ENCODE data around the gene SEMA3B.
A peak's percentile ranks its signal among the peaks of the same experiment; 100 is the strongest.
"Not testable (repeated sequence)": the region's sequence is repeated elsewhere in the genome, so short reads cannot be mapped to it uniquely, and the experiment has no call there.

The SEMA3B gene

DNA sequence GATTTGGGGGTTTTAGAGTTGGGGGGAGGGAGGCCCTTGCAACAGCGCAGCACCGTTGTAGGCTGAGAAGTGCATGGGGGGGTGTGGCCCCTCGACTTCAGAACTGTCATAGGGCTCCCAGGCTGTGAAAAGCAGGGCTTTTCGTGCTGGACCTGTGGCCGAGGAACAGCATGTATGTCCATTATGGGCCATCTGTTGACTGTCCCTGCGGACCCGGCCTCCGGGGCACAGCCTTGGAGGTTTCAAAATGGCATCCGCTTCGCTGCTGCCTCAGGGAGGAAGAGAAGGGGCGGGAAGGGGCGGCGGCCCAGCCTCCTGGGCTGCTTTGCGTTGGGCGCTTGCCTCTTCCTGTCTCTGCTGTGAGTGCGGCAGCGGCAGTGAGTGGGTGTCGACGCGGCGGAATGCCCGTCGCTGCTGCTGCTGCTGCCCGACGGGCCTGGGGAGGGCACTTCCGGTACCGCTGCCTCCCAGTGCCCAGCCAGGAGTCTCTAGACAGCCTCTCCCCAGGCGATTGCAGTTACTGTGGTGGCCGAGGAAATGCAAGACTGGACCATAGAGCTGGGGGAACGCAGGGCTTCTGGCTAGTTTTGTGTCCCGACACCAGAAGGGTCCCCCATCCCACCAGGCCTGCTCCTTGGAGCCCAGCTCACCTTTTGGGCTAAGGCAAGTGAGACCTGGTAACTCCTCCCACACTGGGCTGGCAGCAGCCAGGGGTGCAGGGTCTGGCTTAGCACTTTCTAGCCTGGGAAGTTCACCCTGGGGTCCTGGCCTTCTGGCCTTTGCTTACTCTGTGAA lies 31.0 kb upstream of the SEMA3B start:
- peak; percentile 75 to 84 for DNase-seq (ENCODE audit: low read depth in 2 of 2)

DNA sequence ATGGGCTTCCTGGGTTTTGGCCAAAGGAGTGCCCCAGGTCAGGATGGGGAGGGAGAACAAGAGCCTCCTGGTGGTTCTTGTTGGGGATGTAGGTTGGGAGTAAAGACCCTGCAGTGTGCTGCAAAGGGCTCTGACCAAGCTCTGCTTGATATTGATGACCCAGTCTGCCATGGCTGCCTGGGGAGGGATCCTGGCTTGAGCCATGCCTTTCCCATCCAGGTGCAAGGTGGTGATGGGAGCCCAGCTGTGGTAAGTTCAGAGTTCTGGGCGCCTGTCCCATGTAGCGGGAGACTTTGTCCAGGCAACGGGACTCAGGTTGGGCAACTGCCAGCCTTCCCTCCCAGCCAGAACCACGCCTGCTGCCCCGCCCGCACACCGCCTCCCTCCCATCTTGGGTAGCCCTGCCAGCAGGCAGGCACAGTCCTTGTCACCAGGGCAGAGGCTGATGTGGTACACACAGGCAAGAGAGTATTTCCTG lies 30.4 kb upstream of the SEMA3B start:
- DNase-seq (ENCODE audit: low read depth in 2 of 2): no peak

DNA sequence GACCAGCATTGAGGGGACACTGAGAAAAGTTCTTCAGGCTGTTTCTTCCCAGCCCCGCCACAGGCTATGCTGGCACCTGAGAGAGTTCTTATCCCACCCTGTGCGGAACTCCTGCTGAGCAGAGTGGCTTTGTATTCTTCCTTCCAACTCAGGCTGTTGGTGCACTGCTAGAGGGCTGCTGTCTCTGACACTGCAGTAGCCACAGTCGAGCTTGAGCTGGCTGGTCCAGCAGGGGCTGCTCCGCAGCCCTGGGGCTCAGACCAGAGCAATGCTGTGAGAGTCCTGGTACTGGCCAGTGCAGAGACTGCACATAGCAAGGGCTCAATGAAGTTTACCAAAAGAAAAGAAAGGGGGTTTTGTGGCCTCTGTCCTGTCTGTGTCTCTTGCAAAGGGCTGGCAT lies 29.3 kb upstream of the SEMA3B start:
- DNase-seq (ENCODE audit: low read depth in 2 of 2): no peak

DNA sequence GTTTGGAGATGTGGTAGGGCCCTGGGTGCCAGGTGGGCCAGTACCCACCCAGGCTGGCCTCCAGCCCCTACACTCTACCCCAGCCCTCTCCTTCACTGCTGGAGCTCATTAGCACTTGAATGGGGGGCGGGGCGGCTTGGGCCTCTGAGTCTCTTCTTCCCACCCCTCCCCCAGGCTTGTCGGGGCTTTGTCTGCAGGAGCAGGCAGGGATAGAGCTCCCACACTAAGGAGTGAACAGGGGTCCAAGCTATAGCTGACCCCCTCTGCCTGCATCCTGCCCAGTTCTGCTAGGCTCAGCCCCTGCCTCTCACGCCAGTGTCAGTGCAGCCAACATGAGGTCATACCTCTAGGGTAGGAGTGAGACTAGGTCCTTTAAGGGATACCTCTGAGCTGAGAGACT lies 27.8 kb upstream of the SEMA3B start:
- DNase-seq (ENCODE audit: low read depth in 2 of 2): no peak

DNA sequence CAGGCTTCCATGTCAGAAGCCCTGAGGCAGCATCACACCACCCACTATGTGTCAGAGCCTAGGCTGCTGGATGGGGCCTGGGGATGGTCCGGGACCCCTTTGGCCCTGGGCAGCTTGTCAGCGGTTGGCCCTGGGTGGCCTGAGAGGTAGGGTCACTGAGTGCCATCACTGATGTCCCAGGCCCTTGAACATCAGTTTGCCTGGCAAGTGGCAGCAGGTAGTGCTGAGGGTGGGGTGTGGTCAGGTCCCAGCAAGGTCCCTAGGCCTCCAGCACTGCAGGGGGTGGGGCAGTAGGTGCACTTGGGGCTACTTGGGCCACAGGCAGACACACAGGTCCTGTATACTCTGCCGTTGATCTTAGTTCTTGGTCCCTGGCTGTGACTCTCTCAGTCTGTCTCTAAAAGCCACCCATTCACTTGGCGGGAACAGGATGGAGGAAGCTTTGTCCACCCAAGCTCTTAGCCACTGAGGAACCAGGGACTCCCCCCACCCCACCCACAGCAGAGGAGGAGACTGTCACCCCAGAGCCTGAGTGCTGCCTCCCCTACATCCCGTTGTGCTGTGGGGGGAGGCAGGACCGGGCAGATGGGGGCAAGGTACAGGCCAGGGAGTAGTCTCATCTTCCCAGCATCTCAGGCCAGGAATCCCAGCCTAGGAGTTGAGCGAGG lies 27.1 kb upstream of the SEMA3B start:
- DNase-seq (ENCODE audit: low read depth in 2 of 2): no peak

DNA sequence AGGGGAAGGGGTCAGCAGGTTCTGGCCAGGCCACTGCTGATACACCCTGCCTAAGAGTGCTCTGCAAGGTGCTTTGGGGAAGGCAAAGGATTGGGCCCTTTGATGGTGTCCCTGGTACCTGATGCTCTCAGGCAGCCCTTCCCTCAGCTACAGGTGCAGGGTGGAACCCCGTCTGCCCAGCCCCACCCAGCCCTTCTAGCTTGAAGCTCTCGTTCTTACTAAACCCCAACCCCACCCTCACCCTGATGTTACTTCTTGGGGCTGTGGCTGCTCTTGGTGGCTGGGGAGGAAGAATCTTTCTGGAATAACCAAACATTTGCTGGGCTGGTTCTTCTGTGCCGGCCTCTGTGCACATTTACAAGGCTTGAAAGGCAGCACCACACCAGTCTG lies 26.6 kb upstream of the SEMA3B start:
- DNase-seq (ENCODE audit: low read depth in 2 of 2): no peak

DNA sequence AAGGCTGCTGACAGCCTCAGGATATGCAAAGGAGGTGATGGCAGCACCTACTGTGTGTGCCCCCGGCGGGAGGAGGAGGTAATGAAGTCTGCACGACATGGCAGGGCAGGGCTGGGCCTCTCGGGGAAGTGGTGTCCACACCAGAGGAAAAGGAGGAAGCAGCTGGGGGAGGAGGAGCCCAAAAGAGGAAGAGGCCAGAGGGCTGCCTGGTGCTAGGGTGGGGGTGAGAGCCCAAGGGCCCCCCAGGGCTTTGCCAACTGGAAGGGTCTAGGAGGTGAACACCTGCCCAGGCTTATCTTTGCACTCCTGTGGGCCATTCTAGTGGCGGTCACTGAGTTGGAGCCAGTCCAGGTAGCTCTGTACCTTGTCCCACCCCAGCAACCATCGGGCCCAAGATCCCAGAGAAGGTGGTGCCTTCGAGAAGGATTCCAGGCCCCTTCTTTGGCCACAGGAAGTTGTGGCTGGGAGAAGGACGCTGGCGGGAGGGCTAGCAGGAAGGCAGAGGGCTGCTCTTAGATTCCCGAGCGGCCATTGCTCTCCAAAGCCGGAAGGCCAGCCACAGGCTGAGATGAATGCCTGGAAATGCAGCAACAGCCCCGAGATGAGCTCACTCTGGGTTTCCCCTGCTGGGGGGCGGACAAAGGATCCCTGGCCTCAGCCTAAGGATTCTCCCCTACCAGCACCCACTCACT lies 25.9 kb upstream of the SEMA3B start:
- peak in 1 of 2 experiments; percentile 34 for DNase-seq (ENCODE audit: low read depth in 2 of 2)

DNA sequence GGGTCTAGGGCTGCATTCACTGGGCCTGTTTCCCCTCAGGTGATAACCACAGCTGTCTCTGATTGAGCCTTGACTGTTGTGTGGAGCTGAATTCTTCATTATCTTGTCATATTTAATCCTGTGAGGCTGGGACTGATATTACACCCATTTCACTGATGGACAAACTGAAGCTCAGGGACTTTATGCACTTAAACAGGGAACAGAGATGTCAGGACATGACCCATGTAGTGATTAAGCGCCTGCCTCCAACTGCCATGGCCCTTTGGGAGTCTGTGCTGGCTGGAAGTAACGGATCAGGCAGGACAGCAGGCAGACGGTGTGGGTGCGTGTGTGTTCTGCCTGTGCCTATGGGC lies 25.4 kb upstream of the SEMA3B start:
- no peak for DNase-seq (ENCODE audit: low read depth in 2 of 2)

DNA sequence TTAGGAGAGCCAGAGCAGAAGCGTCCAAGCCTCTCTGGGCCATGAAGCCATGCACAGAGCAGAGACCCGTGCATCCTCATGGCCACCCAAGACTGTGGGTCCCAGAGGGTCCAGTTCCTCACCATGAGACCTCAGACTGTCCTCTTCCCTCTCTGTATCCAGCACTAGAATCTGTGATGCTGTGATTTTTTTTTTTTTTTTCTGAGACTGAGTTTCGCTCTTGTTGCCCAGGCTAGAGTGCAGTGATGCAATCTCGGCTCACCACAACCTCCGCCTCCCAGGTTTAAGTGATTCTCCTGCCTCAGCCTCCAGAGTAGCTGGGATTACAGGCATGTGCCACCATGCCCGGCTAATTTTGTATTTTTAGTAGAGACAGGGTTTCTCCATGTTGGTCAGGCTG lies 24.1 kb upstream of the SEMA3B start:
- DNase-seq (ENCODE audit: low read depth in 2 of 2): not testable (repeated sequence)

DNA sequence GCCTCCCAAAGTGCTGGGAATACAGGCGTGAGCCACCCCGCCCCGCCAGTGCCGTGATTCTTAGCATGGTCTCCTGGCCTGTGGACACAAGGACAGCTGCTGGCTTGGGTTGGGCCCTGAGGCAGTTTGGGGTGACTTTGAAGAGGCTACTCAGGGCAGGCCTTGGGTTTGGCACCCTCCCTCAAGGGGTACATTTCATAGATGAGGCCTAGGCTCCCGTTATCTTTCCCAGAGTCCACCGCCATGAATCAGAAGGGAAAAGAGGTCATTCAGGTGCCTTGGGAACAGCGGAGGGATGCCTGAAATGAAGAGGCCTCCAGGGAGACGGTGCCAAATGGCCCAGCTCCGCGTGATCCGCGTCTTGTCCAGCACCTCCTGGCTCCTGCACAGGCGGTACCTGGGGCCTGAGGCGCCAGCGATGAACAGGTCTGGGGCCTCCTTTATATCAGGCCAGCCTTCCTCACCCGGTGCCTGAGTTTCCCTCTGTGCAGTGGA lies 23.6 kb upstream of the SEMA3B start:
- no peak for DNase-seq (ENCODE audit: low read depth in 2 of 2)

DNA sequence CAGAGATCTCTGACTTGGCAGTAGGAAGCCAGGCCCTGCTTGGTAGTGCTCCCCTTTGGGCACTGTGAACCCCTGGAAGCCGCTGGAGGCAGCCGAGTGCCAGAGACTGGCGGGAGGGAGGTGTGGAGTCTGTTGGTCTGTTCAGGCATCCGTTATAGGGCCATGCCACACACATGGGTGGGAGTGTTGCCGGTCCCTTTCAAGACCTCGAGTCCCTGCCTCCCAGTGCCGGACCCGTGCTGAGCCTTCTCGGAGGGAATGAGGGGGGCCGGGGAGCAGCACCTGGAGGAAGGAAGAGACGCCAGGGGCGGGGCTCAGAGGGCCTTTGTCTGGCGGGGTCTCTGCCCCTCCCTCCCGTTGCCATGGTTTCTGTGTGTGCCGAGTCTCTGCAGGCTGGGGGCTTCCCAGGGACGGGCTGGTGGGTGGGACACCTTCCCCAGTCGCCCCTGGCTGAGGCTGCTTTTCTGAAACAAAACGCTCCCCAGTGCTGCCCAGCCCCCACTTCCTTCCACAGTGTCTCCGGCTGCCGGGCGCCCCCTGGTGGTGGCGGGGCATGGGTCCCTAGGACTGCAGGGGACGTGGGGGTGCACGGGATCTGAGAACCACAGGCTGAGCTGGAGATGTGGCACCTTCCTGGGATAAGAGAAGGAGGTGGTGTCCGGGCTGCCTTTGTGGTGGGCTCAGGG lies 23.0 kb upstream of the SEMA3B start:
- peak; percentile 84 to 97 for DNase-seq (ENCODE audit: low read depth in 2 of 2)

DNA sequence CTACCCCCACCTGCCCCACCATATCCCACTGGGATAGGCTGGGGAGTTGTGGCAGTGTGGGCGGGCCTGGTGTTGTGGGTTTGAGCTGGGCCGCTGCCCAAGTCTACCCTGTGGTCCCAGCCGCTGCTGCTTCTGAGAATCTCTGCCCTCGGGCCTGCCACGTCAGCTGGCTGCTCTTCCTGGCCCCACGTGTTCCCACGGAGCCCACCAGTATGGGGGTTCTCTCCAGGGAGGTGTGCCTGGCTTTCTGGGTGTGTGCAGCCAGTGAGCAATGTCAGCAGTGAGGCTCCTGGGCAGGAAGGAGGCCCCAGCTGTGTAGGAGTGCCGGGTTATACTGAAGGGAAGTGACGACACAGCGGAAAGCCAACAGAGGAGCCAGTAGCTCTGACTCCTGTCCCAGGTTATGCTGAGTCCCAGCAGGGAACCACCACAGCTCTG lies 22.4 kb upstream of the SEMA3B start:
- DNase-seq (ENCODE audit: low read depth in 2 of 2): peak; percentile 74 to 81

DNA sequence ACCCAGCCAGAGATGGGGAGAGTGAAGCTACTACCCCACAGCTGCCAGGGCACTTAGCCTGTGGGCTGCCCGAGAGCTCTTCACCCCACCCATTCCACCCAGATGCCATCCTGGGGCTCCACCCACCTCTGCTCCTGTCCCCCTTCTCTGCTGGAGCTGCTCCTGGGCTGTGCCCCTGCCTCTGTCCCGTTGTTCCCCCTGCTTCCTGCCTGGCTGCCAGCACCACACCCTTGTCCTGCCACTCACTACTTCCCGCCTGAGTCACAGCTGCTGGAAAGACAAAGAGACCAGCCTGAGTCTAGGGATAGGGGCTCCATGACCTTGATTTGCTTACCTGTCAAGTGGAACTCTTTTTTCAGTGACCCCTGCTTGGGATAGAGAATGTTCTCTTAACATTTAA lies 20.6 kb upstream of the SEMA3B start:
- no peak for DNase-seq (ENCODE audit: low read depth in 2 of 2)

DNA sequence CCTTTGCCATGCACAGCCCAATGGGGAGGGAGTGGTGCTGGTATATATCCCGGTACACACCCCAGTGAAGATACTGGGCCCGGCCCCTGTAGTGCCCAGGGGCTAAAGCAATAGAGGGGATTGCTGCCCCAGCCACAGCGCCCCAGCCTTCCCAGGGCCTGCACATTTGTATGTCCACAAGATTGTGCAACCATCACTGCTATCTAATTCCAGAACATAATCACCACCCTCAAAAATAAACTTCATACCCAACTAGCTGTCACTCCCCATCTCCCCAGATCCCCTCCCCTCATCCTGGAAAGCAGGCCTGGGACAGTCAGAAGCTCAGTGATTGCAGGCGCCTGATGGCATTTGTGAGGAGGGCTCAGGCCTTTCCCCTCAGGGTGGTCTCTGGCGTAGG lies 19.5 kb upstream of the SEMA3B start:
- no peak for DNase-seq (ENCODE audit: low read depth in 2 of 2)

DNA sequence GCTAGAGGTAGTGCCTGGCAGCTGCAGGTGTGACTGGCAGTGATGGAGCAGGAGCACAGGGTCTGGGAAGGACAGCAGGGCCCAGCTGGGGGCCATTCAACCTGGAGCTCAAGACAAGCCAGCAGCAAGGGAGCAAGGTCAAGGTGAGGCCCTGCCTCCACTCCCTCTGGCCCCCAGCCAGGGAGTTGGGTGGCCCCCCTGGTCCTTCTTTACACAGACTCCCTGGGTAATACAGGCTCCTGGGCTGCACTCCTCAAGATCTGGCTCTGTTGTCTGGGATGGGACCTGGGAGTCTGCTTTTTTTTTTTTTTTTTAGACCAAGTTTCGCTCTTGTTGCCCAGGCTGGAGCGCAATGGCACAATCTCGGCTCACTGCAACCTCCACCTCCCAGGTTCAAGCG lies 18.4 kb upstream of the SEMA3B start:
- no peak for DNase-seq (ENCODE audit: low read depth in 2 of 2)

DNA sequence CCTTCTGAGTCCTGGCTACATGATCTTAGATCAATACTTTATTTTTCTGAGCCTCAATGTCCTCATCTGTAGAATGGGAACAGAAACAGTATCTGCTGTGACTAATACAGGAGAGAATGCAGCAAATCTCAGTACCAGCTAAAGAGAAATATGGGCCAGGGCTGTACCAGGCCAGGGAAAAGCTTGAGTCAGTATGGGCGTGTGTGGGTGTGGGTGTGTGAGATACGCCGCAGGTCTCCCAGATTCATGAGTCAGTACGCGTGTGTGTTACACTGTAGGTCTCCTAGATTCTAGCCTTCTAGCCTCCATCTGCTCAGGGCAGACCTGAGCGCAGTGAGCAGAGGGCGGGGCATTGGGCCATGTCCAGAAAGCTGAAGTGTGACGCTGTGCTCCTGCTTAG lies 17.7 kb upstream of the SEMA3B start:
- DNase-seq (ENCODE audit: low read depth in 2 of 2): no peak

DNA sequence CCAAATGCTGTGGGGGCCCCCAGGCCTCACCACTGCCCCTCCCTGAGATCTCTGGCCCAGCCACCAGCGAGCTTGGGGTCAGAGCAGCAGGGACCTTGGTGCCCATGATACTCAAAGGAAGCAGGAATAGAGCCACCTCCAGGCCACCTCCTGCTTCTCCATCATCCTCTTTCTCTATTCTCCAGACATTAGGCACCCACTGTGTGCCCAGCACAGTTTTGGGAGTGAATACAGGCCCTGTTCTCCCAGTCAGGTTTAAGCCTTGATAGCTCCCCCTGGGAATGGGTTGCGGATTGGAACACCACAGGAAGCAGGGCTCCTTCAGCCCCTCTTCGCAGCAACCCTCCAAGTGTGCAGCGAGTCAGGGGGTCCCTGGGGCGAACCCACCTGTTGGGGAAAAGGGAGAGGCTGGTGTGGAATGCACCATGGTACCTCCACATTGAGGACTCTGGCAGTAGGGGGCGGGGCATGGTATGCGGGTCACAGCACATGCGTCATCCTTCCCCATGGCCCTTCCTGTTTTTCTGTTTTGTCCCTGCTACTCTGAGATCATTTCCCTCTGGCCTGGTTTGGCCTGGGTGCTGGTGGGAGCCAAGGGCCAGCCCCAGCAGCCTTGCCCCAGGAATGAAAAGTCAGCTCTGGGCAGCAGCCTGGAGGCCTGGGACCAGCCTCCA lies 14.2 kb upstream of the SEMA3B start:
- DNase-seq (ENCODE audit: low read depth in 2 of 2): no peak

DNA sequence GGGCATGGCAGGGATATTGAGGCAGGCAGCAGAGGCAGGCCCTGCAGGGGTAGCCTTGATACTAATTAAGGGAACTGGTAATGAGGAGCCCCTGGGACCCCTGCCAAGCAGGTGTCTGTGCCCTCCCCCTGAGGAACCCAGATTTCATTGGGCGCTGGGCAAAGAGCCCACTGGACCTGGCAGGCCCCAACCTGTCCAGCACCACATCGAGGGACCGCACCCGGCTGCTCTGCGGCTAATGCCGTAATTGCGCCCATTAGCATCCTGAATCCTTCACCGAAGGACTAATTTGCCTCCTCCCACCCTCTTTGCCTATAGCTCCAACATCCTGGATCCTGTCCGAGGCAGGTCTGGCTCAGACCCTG lies 13.7 kb upstream of the SEMA3B start:
- no peak for DNase-seq (ENCODE audit: low read depth in 2 of 2)

DNA sequence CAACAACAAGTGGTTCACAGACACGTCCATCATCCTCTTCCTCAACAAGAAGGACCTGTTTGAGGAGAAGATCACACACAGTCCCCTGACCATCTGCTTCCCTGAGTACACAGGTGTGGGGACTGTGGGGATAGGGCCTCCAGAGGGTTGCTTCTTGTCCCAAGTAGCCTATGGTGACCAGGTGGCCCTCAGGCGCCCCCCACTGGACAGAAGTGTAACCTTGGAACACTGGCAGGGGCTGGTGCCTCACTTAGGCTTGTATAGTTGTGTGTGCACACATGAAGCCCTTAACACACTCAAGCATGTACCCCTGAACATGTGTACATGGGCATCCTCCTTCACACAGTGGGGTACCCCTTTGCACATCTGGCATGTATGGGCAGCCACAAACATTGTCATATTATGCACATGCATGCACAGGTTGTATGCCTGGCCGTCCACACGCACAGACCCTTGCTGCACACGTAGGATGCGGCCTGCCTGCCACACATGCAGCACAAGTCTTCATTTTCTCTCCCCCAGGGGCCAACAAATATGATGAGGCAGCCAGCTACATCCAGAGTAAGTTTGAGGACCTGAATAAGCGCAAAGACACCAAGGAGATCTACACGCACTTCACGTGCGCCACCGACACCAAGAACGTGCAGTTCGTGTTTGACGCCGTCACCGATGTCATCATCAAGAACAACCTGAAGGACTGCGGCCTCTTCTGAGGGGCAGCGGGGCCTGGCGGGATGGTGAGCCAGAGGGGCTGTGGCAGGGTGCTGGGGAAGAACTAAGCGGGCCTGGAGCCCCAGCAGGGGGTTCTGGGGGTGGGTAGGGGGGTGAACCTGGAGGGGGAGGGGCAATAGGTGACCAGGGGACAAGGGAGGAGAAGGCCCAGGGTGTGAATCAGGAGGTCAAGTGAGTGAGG lies 11.7 kb upstream of the SEMA3B start:
- no peak for DNase-seq (ENCODE audit: low read depth in 2 of 2)

DNA sequence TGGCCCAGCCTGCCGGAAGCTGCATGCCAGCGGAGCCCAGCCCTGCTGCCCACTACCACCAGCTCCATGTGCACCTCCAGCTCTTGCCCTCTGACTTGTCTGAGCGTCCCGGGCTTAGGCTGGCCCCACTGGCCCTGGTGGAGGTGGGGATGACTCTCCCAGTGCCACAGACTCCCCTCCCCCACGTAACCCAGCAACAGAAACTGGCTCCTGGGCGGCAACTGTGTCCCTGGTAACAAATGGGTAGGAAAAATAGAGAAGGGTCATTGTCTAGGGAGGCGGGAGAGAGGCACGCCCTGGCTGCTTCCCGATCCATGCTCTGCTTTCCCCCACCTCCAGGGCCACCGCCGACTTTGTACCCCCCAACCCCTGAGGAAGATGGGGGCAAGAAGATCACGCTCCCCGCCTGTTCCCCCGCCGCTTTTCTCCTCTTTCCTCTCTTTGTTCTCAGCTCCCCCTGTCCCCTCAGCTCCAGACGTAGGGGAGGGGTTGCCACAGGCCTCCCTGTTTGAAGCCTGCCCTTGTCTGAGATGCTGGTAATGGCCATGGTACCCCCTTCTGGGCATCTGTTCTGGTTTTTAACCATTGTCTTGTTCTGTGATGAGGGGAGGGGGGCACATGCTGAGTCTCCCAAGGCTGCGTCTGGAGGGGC lies 10.8 kb upstream of the SEMA3B start:
- no peak for DNase-seq (ENCODE audit: low read depth in 2 of 2)

Data from stimulated activated CD4-positive, alpha-beta T cell treated with anti-CD3 and anti-CD28 coated beads, Interleukin-12 subunit alpha, Interleukin-12 subunit beta, amount 100 ng/mL, for 24 hours (primary cell).